DLD1 (cell line): ENCODE measurements around the gene ARL8B.

Experiments
- in situ Hi-C: cut with HindIII; loops from 2 replicates; pipeline ENCODE4 v1.10.0; 2017; ENCODE audit warnings: low sequenced_read_pairs

Gene ARL8B

DNA sequence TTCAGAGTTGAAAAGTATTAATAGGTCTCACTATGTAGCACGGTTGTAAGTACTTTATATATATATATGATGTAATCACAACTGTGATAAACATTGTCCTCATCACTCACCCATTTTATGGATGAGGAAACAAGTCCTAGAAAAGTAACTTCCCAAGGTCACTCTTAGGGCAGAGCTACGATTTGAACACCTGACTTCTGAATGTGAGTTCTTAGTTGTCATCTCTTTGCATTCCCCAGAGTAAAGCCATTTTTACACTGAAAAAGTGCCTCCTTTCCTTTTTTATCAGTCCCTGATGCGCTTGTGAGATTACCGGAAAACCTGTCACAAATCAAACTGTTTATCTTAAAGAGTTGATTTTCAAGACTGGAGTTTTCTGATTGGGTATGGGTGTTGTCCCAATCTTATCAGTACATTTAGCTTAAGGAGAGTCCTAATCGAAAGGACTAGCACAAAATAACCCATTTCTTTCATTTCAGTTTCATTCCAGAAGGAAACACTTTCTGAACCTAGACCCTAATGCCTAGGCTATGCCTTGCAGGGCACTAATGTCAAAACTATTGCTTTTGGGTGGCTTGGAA lies 63.1 kb downstream of the ARL8B start:
- in situ Hi-C loops, result no loop called here

DNA sequence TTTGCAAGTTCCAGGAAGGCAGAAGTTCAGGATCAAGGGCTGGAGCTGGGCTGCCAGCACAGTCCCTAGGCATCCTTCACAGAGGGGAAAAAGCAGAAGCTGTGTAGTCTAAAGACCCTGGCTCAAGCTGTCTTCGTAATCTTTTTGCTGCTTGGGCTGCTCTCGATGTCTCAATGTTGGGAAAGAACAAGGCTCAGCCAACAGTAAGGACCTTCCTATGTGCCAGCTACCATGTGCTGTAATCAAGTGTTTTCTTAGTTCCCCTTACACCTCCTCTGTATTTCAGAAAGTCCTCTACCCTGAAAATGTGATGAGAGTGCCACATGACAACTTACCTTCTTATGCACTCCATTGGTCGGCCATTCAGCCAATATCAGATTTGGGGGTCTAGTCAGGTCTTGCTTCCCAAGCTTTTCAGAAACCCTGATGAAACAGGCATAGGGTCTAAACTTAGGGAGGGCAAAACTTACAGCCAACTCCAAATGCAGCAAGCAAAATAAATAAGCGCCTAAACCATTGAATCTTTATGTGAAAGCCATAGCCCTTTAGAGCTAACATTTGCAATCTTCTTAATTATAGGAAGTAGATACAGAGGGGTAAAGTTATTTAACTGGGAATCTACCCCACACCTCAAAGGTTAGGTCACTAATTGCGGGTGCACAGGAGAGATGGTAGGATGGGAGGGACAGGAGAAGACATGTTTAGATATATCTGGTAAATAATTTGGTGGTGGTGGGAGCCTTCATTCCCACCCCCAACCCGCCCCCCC lies 64.2 kb downstream of the ARL8B start:
- in situ Hi-C loops, result no loop called here

DNA sequence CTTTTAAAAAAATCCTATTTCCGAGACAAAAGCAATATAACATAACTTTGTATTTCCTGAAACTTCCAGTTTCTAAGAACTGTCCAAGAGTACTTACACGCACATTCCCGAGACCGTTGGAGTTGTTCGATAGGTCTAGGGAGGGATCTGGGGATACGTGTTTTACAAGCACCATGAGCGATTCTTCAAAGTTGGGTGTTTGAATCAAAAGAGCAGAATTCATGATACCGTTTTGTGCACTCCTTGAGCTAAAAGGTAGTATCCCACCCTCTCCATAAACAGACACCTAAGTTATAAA lies 64.7 kb downstream of the ARL8B start:
- in situ Hi-C loops, result no loop called here

DNA sequence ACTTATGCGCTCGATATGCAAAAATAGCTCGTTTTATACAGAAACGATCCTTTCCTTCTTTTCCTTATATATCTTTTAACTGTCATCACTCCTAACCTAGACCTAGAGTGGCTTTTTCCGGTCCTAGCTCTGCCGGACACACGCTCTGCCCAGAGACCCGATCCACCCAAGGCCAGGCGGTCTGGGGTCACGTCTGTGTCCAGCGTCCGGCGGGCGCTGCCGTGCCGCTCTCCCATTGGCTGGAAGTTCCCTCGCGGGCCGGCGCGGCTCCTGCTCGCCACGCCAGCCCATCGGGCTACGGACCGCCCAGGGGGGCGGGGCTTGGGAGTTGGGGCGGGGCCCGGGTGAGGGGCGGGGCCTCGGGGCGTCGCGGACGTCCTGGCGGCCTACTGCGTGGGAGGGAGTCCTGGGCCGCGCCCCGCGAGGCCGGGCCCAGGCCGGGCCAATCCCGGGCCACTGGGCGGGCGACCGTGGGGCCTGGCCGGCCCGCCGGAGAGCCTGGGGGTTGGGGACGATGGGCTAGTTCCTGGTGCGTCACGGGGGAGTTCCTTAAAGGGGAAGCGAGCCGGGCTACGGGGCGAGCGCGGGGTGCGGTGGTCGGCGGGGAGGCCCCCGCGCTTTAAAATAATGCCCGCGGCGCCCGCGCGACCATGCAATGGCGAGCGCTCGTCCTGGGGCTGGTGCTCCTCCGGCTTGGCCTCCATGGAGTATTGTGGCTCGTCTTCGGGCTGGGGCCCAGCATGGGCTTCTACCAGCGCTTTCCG lies 65.2 kb downstream of the ARL8B start, which contains the start of gene EDEM1:
Gene EDEM1, plus strand, starts transcription at position 552 of the 764 bp plus-strand sequence. Its CDS starts 99 bp downstream, at position 651.
- in situ Hi-C loops, result no loop called here

DNA sequence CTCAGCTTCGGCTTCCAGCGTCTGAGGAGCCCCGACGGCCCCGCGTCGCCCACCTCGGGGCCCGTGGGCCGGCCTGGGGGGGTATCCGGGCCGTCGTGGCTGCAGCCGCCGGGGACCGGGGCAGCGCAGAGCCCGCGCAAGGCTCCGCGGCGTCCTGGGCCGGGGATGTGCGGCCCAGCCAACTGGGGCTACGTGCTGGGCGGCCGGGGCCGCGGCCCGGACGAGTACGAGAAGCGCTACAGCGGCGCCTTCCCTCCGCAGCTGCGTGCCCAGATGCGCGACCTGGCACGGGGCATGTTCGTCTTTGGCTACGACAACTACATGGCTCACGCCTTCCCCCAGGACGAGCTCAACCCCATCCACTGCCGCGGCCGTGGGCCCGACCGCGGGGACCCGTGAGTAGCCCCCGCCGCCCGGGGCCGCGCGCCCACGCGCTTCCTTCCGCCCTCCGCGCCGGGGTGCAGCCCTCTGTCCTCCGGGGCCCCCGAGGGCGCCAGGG lies 65.9 kb downstream of the ARL8B start:
- in situ Hi-C loops, result no loop called here

DNA sequence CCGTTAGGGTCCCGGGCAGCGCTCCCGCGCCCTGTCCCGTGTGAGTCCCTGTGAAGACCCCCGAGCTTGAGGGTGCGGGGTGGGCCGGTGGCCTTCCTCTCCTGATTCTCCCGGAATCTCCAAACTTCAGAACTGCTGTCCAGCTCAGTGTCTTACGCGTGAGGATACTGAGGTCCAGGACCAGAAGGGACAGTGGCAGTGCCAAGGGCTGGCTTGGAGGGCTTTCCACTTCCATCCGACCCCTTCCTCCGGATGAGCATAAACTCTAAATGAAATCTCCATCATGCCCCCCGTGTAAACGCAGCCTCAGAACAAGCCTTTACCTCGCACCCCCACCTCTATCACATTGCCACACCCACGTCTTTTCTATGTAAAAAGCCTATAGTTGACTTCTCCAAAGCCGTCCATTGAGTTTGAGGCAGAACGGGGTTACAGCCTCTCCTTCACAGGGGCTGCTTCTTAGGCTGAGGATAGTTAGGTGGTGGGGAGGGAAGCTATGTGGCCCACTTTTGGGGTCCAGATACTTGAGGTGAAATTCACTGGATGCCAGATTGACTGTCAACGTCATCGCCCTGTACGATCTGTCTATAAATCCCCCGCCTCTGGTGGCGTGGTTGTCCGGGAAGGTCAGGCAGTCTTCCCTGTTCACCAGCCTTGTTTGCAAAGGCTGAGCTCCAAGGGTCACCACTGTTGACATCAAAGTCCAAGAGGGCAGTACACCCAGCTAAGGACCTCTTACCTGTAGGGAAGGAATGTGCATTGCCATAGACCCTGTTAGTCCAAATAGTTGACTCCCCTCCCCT lies 66.5 kb downstream of the ARL8B start:
- in situ Hi-C loops, result no loop called here

DNA sequence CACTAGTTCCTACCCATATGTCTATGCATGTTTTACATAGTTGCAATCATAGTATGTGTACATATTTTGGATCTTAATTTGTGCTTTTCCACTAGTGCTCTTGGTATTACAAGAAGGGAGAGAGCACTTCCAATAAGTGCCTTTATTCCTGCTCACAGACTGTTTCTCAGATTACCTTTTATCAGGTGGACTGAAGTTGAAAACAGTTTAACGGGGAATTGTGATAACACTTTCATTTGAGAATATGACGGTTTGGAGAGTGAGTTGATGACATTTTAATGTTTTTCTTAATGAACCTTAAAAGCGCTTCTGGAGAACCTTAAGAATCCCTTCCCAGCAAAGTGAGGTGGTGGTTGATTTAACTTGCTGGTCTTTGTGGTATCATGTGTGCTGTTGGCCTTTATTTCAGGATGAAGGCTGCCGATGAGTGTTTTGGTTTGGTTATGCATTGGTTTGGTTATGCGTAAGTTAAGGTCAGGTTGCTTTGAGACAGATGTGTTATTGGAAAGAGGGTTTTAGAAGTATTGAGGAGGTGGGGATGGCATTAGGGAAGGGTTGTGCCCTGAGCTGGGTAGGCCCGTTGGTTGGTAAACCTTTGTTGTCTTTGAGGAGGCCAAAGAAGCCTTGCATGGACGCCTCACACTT lies 68.2 kb downstream of the ARL8B start:
- in situ Hi-C loops, result no loop called here

DNA sequence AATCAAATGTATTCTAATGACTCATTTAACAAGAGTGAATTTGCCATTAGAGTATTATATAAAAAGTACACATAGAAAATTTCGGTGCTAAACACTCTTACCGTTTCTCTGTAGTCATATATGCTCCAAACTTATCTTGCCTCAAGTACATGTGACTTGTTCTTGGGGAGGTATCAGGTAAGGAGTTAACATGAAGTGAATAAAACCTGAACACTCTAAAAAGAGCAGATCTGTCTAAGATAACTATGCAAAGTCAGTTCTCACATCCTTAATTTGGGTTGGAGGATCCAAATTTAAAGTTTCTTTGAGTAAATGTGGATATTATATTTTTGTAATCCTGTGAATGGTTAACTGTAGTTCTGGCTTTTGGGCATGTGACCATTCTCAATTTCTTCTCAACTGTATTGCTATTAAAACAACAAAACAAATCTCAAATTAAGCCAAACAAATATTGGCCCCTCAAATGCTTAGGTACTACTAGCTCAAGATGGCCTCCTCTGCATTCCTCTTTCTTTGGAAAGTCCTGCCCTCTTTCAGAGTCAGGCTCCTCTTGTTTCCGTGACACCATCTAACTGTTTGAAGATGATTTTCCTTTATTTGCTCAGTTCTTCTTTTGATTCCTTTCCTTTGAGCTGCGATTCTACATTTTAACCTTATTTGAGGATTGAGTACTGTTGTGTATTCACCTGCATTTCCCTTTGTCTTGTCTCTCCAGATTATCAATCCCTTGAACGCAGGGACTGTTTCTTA lies 69.6 kb downstream of the ARL8B start:
- in situ Hi-C loops, result no loop called here

DNA sequence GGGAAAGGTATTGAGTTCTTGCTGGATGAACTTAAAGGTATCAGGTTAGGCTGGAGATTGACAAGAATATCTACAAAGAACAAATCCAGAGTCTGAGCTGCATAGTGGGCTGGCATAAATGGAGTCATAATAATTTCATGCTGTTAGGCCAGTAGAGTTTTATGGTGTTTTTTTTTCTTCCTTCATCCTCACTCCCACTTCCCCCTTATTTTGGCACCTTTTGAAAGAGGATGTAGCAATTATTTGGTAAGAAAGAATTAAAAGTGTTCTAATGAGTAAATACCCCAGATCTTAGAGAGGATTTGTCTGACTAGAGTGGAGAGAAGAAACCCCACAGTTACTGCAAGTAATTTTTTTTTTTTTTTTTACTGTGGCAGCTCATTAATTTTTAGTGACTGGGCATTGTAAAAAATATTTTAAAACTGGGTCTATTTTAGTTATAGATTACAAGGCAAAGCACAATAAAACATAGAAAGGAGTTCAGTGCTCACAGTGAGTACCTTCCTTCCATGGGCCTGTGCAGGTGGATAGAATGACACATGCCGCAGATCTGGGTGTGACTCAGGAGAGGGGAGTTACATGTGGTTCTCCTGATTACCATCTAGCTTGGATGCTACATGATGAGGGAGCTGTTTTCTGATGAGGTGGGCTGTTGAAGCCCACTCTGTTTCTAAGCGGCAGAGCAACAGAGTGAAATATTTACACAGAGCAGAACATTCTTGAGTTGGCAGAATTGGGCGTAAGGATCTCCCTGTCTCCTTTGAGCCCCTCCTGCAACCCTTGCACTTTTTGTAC lies 70.7 kb downstream of the ARL8B start:
- in situ Hi-C loops, result no loop called here

DNA sequence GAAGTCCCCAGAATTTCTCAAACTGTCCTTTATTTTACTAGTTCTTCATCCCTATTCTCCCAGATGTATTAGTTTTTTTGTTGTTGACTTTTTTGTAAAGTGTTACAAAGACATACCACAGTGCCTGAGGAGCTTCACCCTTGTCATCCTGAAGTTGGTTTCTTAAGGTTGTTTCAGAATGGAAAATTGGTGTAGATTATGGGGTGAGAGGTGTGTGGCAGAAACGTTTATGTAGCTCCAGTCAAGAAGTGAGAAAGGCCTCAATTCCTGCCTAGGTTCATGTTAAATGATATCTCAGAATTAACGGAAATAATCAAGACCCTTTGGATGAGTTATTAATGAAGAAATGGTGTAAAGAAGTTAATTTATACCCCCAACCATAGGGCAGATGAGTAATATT lies 72.2 kb downstream of the ARL8B start:
- in situ Hi-C loops, result no loop called here

DNA sequence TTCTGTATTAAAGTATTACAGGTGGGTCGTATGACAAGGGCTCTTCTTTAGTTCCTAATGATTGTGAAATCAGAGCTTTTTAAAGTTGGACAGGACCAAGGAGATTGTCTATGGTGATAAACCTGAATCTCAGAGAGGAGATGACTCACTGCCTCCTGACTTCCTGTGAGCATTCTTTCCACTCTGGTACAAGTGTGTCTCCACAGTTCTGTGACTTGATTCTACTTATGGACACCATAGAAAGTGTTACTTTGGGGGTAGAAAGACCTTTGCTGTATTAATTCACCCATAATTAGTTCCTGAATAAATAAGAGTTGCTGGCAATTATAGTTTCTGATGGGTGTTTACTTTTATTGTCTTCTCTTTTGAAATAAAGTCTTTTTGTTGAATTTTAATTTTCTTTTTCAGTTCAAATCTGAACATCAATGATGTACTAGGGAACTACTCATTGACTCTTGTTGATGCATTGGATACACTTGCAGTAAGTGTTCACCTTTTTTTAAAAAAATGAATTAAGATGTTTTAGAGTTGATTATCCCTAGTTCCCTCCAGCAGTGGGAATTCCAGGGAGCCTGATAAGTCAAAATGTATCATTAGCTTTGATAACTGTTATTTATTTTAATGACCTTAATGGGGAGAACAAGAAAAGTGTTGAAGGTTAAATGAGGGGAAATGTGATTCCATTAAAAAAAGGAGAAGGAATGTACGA lies 72.9 kb downstream of the ARL8B start:
- in situ Hi-C loops, result no loop called here

DNA sequence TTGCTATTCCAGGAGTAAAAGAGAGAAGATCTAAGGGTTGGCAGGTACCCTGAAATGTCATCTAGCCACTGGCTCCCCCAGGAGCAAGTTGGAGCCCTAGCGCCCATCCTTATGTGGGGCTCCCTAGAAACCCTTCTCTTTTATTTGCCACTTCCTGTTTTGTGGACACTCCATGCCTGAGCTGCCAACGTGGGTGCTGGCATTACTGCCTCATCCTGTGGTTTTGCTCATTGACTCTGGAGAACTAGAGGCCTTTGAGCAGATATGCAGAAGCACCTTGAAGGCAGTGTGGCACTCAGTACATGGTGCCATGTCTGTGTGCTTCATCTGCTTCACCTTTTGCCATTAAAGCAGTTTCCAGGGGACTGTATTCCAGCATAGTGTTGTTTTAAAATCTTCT lies 73.5 kb downstream of the ARL8B start:
- in situ Hi-C loops, result no loop called here

DNA sequence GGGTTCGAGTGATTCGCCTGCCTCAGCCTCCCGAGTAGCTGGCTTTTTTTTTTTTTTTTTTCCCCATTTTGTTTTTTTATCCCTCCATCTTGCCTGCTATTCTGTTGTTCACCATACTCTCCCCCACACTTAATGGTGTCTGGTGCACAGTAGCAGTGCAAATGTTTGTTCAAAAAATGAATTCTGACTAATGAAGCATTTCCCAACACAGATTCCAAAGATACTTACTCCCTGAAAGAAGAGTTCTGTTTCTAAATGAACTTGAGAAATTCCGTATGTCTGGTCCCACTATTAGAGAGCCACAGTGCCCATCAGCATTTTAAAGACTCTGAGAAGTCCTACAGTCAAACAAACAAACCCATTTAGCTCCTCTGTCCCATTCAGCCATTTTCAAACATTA lies 74.9 kb downstream of the ARL8B start:
- in situ Hi-C loops, result no loop called here

DNA sequence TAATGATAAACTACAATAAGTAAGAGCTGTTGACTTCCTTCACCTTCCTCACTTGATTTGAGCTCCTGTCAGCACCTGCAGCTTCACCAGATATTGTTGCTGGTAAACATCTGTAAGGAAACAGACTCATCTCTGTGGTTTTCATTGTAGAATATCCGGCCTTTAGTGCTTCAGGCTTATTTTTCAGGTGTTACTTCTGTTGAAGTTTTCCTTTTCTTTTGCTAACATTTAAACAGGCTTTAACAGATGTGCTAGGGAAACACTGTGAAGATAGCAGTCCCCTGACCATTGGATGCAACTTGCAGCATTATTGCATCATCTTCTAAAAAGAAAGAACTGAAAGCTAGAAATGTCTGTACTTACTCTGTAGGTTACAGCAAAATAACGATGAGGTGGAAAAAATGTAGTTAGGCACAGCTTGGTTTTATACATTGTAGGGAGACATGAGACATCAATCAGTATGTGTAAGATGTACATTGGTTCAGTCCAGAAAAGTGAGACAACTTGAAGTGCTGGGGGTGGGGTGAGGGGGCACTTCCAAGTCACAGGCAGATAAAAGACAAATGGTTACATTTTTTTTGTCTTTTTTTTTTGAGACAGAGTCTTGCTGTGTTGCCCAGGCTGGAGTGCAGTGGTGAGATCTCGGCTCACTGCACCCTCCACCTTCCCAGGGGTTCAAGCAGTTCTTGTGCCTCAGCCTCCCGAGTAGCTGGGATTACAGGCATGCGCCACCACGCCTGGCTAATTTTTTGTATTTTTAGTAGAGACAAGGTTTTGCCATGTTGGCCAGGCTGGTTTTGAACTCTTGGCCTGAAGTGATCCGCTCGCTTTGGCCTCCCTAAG lies 75.6 kb downstream of the ARL8B start:
- in situ Hi-C loops, result no loop called here

DNA sequence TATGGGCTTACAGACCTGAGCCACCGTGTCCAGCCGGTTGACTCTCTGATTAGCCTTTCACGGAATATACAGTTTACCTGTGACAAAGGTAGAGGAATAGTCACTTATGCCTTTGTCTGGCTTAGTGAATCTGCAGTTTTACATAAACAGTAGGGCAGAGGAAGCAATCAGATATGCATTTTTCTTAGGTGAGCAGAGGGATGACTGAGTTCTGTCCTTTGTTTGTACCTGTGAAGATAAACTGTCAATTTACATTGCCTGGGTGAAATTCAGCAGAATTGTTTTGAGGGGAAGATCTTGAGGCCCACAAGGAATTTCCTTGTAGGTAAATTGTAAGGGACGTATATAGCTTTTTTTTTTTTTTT lies 76.2 kb downstream of the ARL8B start:
- in situ Hi-C loops, result no loop called here

DNA sequence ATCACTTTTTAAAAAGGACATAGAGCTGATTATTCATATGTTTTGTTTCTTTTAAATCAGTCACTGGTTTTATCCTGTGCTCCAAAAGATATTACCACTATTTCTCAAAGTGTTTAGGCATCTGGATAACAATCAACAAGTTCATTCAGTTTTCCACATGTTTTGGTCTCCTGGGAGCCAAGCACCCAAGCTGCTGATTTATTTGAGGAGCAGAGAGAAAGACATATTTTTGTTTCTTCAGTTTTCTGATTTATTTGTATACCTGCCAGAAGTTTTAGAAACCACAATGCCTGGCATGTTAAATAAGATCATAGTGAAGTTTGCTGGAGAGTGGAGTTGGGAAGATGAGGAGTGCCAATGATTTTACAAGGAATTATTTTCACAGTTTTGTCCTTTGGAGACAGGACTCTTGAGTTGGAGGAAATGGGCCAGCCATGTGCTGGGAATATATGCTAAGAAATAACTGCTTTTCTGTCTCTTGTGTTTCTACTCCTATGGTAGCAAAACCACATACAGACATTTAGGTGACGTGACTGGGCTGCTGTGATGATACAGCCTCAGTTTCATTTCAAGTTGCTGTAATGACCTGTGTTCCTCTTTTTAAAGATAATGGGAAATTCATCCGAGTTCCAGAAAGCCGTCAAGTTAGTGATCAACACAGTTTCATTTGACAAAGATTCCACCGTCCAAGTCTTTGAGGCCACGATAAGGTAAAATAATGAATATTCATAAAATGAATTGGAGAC lies 77.1 kb downstream of the ARL8B start:
- in situ Hi-C loops, result no loop called here

DNA sequence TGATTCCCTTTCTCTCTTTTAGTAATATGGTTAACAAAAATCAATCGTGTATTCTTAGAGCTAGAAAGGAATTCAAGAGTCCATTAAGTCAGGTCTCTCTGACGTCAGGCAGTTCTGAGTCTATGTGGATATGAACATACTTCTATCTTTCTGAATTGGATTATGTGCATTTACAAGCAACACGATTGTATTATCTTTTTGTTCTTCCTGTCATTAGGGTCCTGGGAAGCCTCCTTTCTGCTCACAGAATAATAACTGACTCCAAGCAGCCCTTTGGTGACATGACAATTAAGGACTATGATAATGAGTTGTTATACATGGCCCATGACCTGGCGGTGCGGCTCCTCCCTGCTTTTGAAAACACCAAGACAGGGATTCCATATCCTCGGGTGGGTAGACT lies 79.4 kb downstream of the ARL8B start:
- in situ Hi-C loops, result no loop called here
